Measurements from ENCODE around the gene HTR1B. TPM values are rescaled to one million over a fixed set of nuclear protein-coding genes. Genes with fewer than 3 reads are reported as not detected.

HTR1B gene
- total RNA-seq, 1 donor from 2014 or later: 0.26 TPM

- Histone ChIP-seq H3K27me3 (ENCODE audit: control insufficient read depth, insufficient read depth, low read length) (no peaks in the 10 kb centered on the region), H3K4me3 (ENCODE audit: low read depth, low read length) (no peak overlapping the region), H3K36me3 (ENCODE audit: control insufficient read depth, insufficient read depth, low read length) (no peaks in the 10 kb centered on the region)
- no peak for FAIRE-seq
- DNase-seq (ENCODE audit: low read depth): peak; percentile 83
- TF ChIP-seq CTCF (IDR thresholded peaks at IDR 0.05; ENCODE audit: insufficient read depth, low read length, severe bottlenecking): no peak
Measured at GRCh38 chr6:77454386-77454785, 8.9 kb downstream of the HTR1B start.

GRCh38 chr6:77451466-77451865, 11.8 kb downstream of the HTR1B start:
- no peak for TF ChIP-seq CTCF (IDR thresholded peaks at IDR 0.05; ENCODE audit: insufficient read depth, low read length, severe bottlenecking)
- FAIRE-seq: no peak
- no peak for DNase-seq (ENCODE audit: low read depth)
- H3K36me3 ChIP-seq (ENCODE audit: control insufficient read depth, insufficient read depth, low read length): no peaks in the 10 kb centered on the region
- no peak overlapping the region for H3K4me3 ChIP-seq (ENCODE audit: low read depth, low read length)
- no peaks in the 10 kb centered on the region for H3K27me3 ChIP-seq (ENCODE audit: control insufficient read depth, insufficient read depth, low read length)

GRCh38 chr6:77450924-77451323, 12.4 kb downstream of the HTR1B start:
- H3K4me3 ChIP-seq (ENCODE audit: low read depth, low read length): no peak overlapping the region
- no peaks in the 10 kb centered on the region for H3K27me3 ChIP-seq (ENCODE audit: control insufficient read depth, insufficient read depth, low read length)
- no peak for TF ChIP-seq CTCF (IDR thresholded peaks at IDR 0.05; ENCODE audit: insufficient read depth, low read length, severe bottlenecking)
- no peaks in the 10 kb centered on the region for H3K36me3 ChIP-seq (ENCODE audit: control insufficient read depth, insufficient read depth, low read length)
- DNase-seq (ENCODE audit: low read depth) (peak; percentile 30), FAIRE-seq (no peak)

- H3K4me3 ChIP-seq (ENCODE audit: low read depth, low read length): no peak overlapping the region
- no peak for FAIRE-seq
- no peak for DNase-seq (ENCODE audit: low read depth)
- no peaks in the 10 kb centered on the region for H3K27me3 ChIP-seq (ENCODE audit: control insufficient read depth, insufficient read depth, low read length)
- TF ChIP-seq CTCF (IDR thresholded peaks at IDR 0.05; ENCODE audit: insufficient read depth, low read length, severe bottlenecking): no peak
- H3K36me3 ChIP-seq (ENCODE audit: control insufficient read depth, insufficient read depth, low read length): no peaks in the 10 kb centered on the region
Measured at GRCh38 chr6:77448546-77448945, 14.7 kb downstream of the HTR1B start.

- FAIRE-seq: no peak
- TF ChIP-seq CTCF (IDR thresholded peaks at IDR 0.05; ENCODE audit: insufficient read depth, low read length, severe bottlenecking): no peak
- no peak overlapping the region for H3K4me3 ChIP-seq (ENCODE audit: low read depth, low read length)
- H3K36me3 ChIP-seq (ENCODE audit: control insufficient read depth, insufficient read depth, low read length): no peaks in the 10 kb centered on the region
- no peaks in the 10 kb centered on the region for H3K27me3 ChIP-seq (ENCODE audit: control insufficient read depth, insufficient read depth, low read length)
- peak; percentile 54 for DNase-seq (ENCODE audit: low read depth)
Measured at GRCh38 chr6:77447254-77447653, 16.0 kb downstream of the HTR1B start.

- DNase-seq (ENCODE audit: low read depth) (no peak), FAIRE-seq (no peak)
- no peaks in the 10 kb centered on the region for H3K27me3 ChIP-seq (ENCODE audit: control insufficient read depth, insufficient read depth, low read length)
- H3K4me3 ChIP-seq (ENCODE audit: low read depth, low read length): no peak overlapping the region
- no peak for TF ChIP-seq CTCF (IDR thresholded peaks at IDR 0.05; ENCODE audit: insufficient read depth, low read length, severe bottlenecking)
- no peaks in the 10 kb centered on the region for H3K36me3 ChIP-seq (ENCODE audit: control insufficient read depth, insufficient read depth, low read length)
Measured at GRCh38 chr6:77446249-77446648, 17.0 kb downstream of the HTR1B start.
